ENCODE results near the gene TUBGCP6.

Gene TUBGCP6

GRCh38 chr22:50249341-50250248 is 4.8 kb upstream of the TUBGCP6 start:
- no peak for DNase-seq

- no peak for DNase-seq
Observed at GRCh38 chr22:50248196-50249081, 3.6 kb upstream of the TUBGCP6 start.

GRCh38 chr22:50247748-50248147 is 2.9 kb upstream of the TUBGCP6 start:
- DNase-seq, result no peak

- no peak for DNase-seq
Observed at GRCh38 chr22:50246242-50247175, 1.7 kb upstream of the TUBGCP6 start.

GRCh38 chr22:50245214-50246072 is 620 bp upstream of the TUBGCP6 start:
- no peak for DNase-seq

GRCh38 chr22:50243685-50244419 is 971 bp downstream of the TUBGCP6 start:
- no peak for DNase-seq

- DNase-seq, result no peak
Observed at GRCh38 chr22:50242406-50242949, 2.3 kb downstream of the TUBGCP6 start.

- DNase-seq, result no peak
Observed at GRCh38 chr22:50238755-50239154, 6.1 kb downstream of the TUBGCP6 start.

- DNase-seq, result no peak
Observed at GRCh38 chr22:50236731-50237409, 8.0 kb downstream of the TUBGCP6 start.

GRCh38 chr22:50233223-50233622 is 11.6 kb downstream of the TUBGCP6 start:
- DNase-seq, result no peak

GRCh38 chr22:50232481-50233151 is 12.2 kb downstream of the TUBGCP6 start:
- DNase-seq, result no peak

- DNase-seq, result no peak
Observed at GRCh38 chr22:50229370-50229769, 15.5 kb downstream of the TUBGCP6 start.

GRCh38 chr22:50228366-50228765 is 16.5 kb downstream of the TUBGCP6 start:
- DNase-seq, result no peak

GRCh38 chr22:50227579-50228215 is 17.1 kb downstream of the TUBGCP6 start:
- DNase-seq, result no peak

- no peak for DNase-seq
Observed at GRCh38 chr22:50226875-50227165, 18.0 kb downstream of the TUBGCP6 start.

- no peak for DNase-seq
Observed at GRCh38 chr22:50226063-50226874, 18.6 kb downstream of the TUBGCP6 start.

- no peak for DNase-seq
Observed at GRCh38 chr22:50225200-50225969, 19.4 kb downstream of the TUBGCP6 start.
